ENCODE data around the gene SERGEF. TPM values are rescaled to one million over a fixed set of nuclear protein-coding genes. Genes with fewer than 3 reads are reported as not detected.

The SERGEF gene
- total and polyA plus RNA-seq, 2 of the 4 experiments (the other 2 are of a cell fraction), result 12.2 to 18.1 TPM

DNA sequence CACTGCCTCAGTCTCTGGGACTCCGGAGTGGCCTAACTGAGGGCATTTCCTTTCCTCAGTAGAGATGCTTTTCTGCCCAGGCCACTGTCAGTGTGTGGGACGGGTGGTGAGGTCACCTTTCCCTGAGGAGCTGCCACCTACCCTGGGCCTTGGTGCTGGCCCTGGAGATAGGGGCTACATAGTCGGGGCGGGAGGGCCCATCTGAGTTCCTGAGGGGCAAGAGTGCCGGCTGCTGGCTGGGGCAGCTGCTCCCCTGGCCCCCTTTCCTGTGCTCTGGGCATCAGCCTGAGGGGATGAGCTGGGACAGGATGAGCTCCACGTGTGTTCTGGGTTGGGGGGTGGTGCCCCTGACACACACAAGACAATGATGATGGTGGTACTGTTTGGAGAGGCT is 272.9 kb downstream of the SERGEF start:
- ATAC-seq (ENCODE audit: low read depth) (no peak), DNase-seq (no peak)
- no peak overlapping the region for H2AK9ac ChIP-seq (replicated peaks; ENCODE audit: low read depth, low read length, poor library complexity)
- no peak for TF ChIP-seq SMC3 (IDR thresholded peaks at IDR 0.05; ENCODE audit: low read depth, low read length)
- TF ChIP-seq, protein P1, sequence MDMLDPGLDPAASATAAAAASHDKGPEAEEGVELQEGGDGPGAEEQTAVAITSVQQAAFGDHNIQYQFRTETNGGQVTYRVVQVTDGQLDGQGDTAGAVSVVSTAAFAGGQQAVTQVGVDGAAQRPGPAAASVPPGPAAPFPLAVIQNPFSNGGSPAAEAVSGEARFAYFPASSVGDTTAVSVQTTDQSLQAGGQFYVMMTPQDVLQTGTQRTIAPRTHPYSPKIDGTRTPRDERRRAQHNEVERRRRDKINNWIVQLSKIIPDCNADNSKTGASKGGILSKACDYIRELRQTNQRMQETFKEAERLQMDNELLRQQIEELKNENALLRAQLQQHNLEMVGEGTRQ (IDR thresholded peaks at IDR 0.05; ENCODE audit: low read depth, low read length), result no peak
- TF ChIP-seq, protein P2, sequence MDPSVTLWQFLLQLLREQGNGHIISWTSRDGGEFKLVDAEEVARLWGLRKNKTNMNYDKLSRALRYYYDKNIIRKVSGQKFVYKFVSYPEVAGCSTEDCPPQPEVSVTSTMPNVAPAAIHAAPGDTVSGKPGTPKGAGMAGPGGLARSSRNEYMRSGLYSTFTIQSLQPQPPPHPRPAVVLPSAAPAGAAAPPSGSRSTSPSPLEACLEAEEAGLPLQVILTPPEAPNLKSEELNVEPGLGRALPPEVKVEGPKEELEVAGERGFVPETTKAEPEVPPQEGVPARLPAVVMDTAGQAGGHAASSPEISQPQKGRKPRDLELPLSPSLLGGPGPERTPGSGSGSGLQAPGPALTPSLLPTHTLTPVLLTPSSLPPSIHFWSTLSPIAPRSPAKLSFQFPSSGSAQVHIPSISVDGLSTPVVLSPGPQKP (IDR thresholded peaks at IDR 0.05; ENCODE audit: borderline replicate concordance, low read depth, low read length), result no peak
- TF ChIP-seq CEBPB (IDR thresholded peaks at IDR 0.05; ENCODE audit: low read depth, low read length), result no peak
- no peak for TF ChIP-seq NFE2L2 (IDR thresholded peaks at IDR 0.05; ENCODE audit: low read depth, low read length)
- TF ChIP-seq POLR2A (IDR thresholded peaks at IDR 0.05; ENCODE audit: low read depth, low read length), result no peak
- no peak for TF ChIP-seq MAZ (IDR thresholded peaks at IDR 0.05; ENCODE audit: borderline replicate concordance, low read depth, low read length)
- no peak for TF ChIP-seq CTCF (conservative IDR thresholded peaks at IDR 0.05; ENCODE audit: low read depth, low read length)
- TF ChIP-seq MXI1 (IDR thresholded peaks at IDR 0.05; ENCODE audit: borderline replicate concordance, low read depth, low read length), result no peak
- TF ChIP-seq RCOR1 (IDR thresholded peaks at IDR 0.05; ENCODE audit: insufficient replicate concordance, low read length), result no peak
- no peak for TF ChIP-seq RFX5 (IDR thresholded peaks at IDR 0.05; ENCODE audit: low read depth, low read length)
- no peak for TF ChIP-seq BHLHE40 (IDR thresholded peaks at IDR 0.05; ENCODE audit: low read depth, low read length)
- no peak for TF ChIP-seq FOS (IDR thresholded peaks at IDR 0.05; ENCODE audit: low read depth, low read length)
- TF ChIP-seq MAFK (IDR thresholded peaks at IDR 0.05; ENCODE audit: low read depth, low read length), result no peak
- TF ChIP-seq RAD21 (IDR thresholded peaks at IDR 0.05; ENCODE audit: low read length), result no peak
- no peak for TF ChIP-seq CHD1 (IDR thresholded peaks at IDR 0.05; ENCODE audit: low read depth, low read length)
- H2AFZ ChIP-seq (replicated peaks; ENCODE audit: low read length, poor library complexity), result no peak overlapping the region
- dilution Hi-C loops (cut with HindIII; ENCODE audit: low sequenced_read_pairs, unreplicated experiment), result loop anchor here (25.0 kb wide), 1 partner anchor 247 kb away; no protein-coding TSS in a partner anchor
- H3K9me3 ChIP-seq (ENCODE audit: control insufficient read depth, insufficient read depth, low read length), result peaks cover 2% of the 10 kb centered on the region; the same call in 1 of the 2 replicates
- H3K79me1 ChIP-seq (ENCODE audit: low read depth in 1 of 2, low read length in 2 of 2), result no peaks in the 10 kb centered on the region
- H3K23ac ChIP-seq (ENCODE audit: low read depth, low read length), result no peak overlapping the region
- H3K18ac ChIP-seq (ENCODE audit: low read depth, low read length), result no peak overlapping the region
- BruUV-seq (replicated peaks), result no TSS peak
- no peak overlapping the region for H2BK120ac ChIP-seq (ENCODE audit: low read depth, low read length)
- H3K9ac ChIP-seq (ENCODE audit: low read depth, low read length), result no peak overlapping the region
- H4K20me1 ChIP-seq (ENCODE audit: insufficient read depth, low read length), result no peaks in the 10 kb centered on the region; the same call in 1 of the 2 replicates
- no peaks in the 10 kb centered on the region for H3K9me1 ChIP-seq (ENCODE audit: insufficient read depth, low read length)
- H3K4ac ChIP-seq (ENCODE audit: low read depth, low read length), result no peak overlapping the region
- no peak overlapping the region for H3K14ac ChIP-seq (replicated peaks; ENCODE audit: low read depth, low read length)
- no peak overlapping the region for H4K91ac ChIP-seq (ENCODE audit: insufficient read depth, low read depth, low read length)
- no peak overlapping the region for H2BK5ac ChIP-seq (ENCODE audit: low read depth, low read length, poor library complexity, severe bottlenecking)
- no peak overlapping the region for H3K4me2 ChIP-seq (ENCODE audit: low read depth, low read length)
- H4K8ac ChIP-seq (ENCODE audit: low read depth in 2 of 2, low read length in 2 of 2), result no peak overlapping the region
- no peak overlapping the region for H3K27ac ChIP-seq (ENCODE audit: insufficient read depth, low read length)
- no peak overlapping the region for H2AK5ac ChIP-seq (ENCODE audit: low read depth, low read length)
- H3K56ac ChIP-seq (ENCODE audit: extremely low read depth, insufficient read depth, low read length), result no peak overlapping the region
- in situ Hi-C loops (cut with MboI; ENCODE audit: low sequenced_read_pairs), result no loop called here
- POLR2A ChIA-PET (ENCODE audit: unreplicated experiment), result no interaction called here
- no peaks in the 10 kb centered on the region for H3K4me1 ChIP-seq (ENCODE audit: control insufficient read depth, insufficient read depth, low read length)
- no peak overlapping the region for H4K5ac ChIP-seq (ENCODE audit: low read depth, low read length)
- H2BK20ac ChIP-seq (ENCODE audit: low read depth, low read length), result no peak overlapping the region
- H3K27me3 ChIP-seq (ENCODE audit: control insufficient read depth, insufficient read depth, low read length), result peaks cover 51% of the 10 kb centered on the region
- no peaks in the 10 kb centered on the region for H3K36me3 ChIP-seq (ENCODE audit: control insufficient read depth, insufficient read depth, low read length)
- H2BK15ac ChIP-seq (ENCODE audit: low read depth, low read length), result no peak overlapping the region
- intact Hi-C loops (cut with micrococcal nuclease), result loop anchor here (10.0 kb wide), 2 partner anchors 365 to 585 kb away; partner anchors contain the start of genes GTF2H1, HPS5 and SAAL1
- CTCF ChIA-PET, result interaction anchor here (1.5 kb wide), 1 partner anchor 9 kb away, joined by 7 read pairs; no protein-coding TSS in a partner anchor
- WGBS, 2 experiments (ENCODE audit: extremely low coverage in 2 of 2, insufficient read length in 1 of 2), result 80% methylated on average over 2 of the region's 6 CpGs; no CpG with 5 or more reads in 1 of the 2 experiments
- no peak overlapping the region for H3K4me3 ChIP-seq (ENCODE audit: insufficient read depth, low read depth, low read length)

Measured in IMR-90 (cell line).